Measurements from ENCODE around the gene PPM1L.

PPM1L gene

DNA sequence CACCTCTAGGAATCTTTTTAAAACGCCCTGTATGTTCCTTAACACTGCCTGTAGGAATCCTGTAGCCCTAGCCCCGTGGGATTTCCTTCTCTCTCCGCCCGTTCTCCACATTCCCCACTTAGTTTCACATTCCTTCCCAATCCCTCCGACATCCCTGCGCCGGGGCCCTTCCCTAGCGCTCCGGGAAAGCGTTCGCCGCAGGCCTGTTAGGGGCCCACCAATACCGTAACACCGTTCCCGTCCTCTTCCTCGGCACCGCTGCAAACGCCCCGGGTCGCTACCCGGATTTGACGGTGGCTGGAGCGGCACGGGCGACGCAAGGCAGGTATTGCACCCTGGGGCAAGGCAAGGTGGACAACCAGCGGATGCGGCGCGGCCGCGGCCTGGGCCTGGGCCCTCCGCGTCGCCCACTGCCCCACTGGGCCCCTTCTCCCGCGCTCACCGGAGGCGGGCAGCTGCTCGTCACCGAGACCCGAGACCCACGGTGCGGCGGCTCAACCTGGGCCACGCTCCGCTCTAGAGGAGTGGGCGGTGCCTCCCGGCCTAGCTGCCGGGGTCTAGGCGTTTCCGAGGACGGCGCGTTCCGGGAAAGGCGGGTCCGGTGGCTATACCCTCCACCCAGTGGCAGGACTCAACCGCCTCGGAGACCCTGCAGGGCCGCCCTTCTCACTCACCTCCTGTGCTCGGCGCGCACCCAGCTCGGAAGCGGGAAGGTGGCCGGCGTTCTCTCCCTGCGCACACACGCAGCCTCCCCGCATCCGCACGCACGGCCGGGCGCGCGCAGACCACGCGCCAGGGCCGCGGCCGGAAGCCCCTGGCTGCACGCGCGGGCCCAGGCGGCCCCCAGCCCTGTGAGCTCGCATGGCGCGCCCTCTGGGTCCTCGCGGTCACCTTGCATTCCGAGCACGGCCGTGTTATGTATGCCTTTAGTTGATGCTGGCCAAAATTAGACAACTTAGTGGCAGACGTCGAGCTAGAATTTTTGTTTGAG is 348.8 kb downstream of the PPM1L start, which contains the start of gene B3GALNT1:
Gene B3GALNT1, minus strand, starts transcription at position 789 of the 991 bp plus-strand sequence. CDS start 18,595 bp downstream, outside the sequence.
- Histone ChIP-seq H3K27ac (peak within 1 kb of the TSS; percentile 75 to 84), H3K4me3 (peak within 1 kb of the TSS; percentile 84)
- DNase-seq (ENCODE audit: low spot score) = peak; percentile 77
- TF ChIP-seq, protein P1, sequence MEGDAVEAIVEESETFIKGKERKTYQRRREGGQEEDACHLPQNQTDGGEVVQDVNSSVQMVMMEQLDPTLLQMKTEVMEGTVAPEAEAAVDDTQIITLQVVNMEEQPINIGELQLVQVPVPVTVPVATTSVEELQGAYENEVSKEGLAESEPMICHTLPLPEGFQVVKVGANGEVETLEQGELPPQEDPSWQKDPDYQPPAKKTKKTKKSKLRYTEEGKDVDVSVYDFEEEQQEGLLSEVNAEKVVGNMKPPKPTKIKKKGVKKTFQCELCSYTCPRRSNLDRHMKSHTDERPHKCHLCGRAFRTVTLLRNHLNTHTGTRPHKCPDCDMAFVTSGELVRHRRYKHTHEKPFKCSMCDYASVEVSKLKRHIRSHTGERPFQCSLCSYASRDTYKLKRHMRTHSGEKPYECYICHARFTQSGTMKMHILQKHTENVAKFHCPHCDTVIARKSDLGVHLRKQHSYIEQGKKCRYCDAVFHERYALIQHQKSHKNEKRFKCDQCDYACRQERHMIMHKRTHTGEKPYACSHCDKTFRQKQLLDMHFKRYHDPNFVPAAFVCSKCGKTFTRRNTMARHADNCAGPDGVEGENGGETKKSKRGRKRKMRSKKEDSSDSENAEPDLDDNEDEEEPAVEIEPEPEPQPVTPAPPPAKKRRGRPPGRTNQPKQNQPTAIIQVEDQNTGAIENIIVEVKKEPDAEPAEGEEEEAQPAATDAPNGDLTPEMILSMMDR (IDR thresholded peaks at IDR 0.05) = no peak

DNA sequence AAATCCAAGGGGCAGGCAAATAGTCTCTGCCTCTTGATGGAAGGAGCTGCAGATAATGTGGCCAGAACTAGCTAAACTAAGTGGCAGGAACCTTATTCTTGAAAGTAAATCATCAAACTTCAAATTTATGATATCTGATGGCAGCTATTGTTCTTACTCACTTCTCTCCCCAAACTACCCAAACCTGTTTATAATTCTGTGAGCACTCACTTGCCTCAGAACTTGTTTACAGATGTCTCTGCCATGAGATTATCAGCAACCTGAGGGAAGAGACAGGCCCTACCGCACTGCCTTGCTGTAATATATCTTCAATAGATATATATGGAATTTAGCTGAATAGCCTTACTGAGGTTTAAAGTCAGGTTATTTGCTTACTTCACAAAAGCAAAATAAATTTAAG is 351.3 kb downstream of the PPM1L start:
- H3K4me3 ChIP-seq = no peak overlapping the region
- TF ChIP-seq, protein P1 (IDR thresholded peaks at IDR 0.05) = no peak
- no peak overlapping the region for H3K27ac ChIP-seq
- DNase-seq (ENCODE audit: low spot score) = no peak

DNA sequence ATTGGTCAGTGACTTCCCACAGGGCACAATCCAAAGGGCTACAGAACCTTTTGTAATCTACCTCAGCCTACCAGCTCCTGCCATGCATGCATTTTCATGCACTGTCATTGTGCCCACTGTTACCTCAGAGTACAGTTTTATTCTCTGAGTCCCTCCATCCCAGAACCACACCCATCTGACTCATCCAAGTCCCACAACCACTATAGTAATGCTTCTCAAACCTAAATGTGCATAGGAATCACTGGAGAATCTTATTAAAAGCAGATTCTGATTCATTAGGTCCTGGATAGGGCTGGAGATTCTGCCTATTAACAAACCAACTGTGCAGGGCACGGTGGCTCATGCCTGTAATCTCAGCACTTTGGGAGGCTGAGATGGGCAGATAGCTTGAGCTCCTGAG is 352.8 kb downstream of the PPM1L start:
- TF ChIP-seq, protein P1 (IDR thresholded peaks at IDR 0.05) = no peak
- Histone ChIP-seq H3K4me3 (no peak overlapping the region), H3K27ac (no peak overlapping the region)
- no peak for DNase-seq (ENCODE audit: low spot score)

DNA sequence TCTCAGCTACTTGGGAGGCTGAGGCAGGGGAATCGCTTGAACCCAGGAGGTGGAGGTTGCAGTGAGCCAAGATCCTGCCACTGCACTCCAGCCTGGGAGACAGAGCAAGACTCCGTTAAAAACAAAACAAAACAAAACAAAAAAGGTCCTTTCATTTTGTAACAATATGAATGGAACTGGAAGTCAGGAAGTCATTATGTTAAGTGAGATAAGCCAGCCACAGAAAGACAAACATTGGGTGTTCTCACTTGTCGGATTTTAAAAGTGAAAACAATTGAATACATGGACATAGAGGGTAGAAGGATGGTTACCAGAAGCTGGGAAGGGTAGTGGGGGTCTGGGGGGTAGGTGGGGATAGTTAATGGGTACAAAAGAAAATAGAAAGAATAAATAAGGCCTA is 361.6 kb downstream of the PPM1L start:
- TF ChIP-seq, protein P1 (IDR thresholded peaks at IDR 0.05) = no peak
- DNase-seq (ENCODE audit: low spot score) = no peak
- Histone ChIP-seq H3K27ac (no peak overlapping the region), H3K4me3 (no peak overlapping the region)

DNA sequence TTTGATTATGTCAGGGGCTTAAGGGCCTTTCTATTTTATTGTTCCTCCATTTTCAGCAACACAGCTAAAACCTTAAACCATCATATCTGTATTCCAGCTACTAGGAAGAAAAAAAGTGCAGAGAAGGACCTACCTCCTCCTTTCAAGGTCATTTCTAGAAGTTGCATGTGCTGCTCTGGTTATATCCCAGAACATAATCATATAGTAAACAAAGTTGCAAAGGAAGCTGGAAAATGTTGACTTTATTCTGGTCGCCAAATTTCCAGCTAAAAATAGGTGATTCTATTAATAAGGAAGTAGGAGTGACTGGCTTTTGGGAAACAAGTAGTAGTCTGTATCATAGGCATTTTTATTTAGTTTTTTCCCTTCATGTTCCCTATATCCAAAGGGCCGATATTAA is 370.5 kb downstream of the PPM1L start:
- DNase-seq (ENCODE audit: low spot score) = no peak
- H3K27ac ChIP-seq = no peak overlapping the region
- TF ChIP-seq, protein P1 (IDR thresholded peaks at IDR 0.05) = no peak
- no peak overlapping the region for H3K4me3 ChIP-seq
